Measurements from ENCODE around the gene CSTF3. TPM values are rescaled to one million over a fixed set of nuclear protein-coding genes. Genes with fewer than 3 reads are reported as not detected.
"Not testable (repeated sequence)": the region's sequence is repeated elsewhere in the genome, so short reads cannot be mapped to it uniquely, and the experiment has no call there.

Gene CSTF3
- total RNA-seq, 1 experiment from 2014 or later, result 45.6 TPM

- Histone ChIP-seq H3K27me3 (replicated peaks; ENCODE audit: control insufficient read depth, insufficient read depth, low read length) (no peaks in the 10 kb centered on the region), H3K9me3 (no peaks in the 10 kb centered on the region), H3K36me3 (ENCODE audit: control insufficient read depth, insufficient read depth, low read length) (no peaks in the 10 kb centered on the region), H3K4me1 (peaks cover 26% of the 10 kb centered on the region), H3K4me3 (ENCODE audit: low read depth, low read length) (peak overlapping the region; percentile 79)
- Mint-ChIP-seq H3K4me3 (ENCODE audit: unreplicated experiment) (peak overlapping the region; percentile 100), H3K36me3 (ENCODE audit: insufficient read depth, unreplicated experiment) (peaks cover 58% of the 10 kb centered on the region), H3K27ac (ENCODE audit: unreplicated experiment) (peak overlapping the region; percentile 100), H3K27me3 (ENCODE audit: insufficient read depth, unreplicated experiment) (no peaks in the 10 kb centered on the region), H3K9me3 (ENCODE audit: unreplicated experiment) (no peaks in the 10 kb centered on the region), H3K4me1 (ENCODE audit: low read depth, unreplicated experiment) (peaks cover 16% of the 10 kb centered on the region)
- no TSS peak for BruUV-seq (replicated peaks)
- DNase-seq, result peak in 1 of 2 experiments; percentile 37
- intact Hi-C loops (cut with micrococcal nuclease; ENCODE audit: unreplicated experiment), result loop anchor here (2.0 to 5.0 kb wide), 3 partner anchors 71 to 97 kb away; partner anchors contain the start of gene HIPK3
- POLR2A ChIA-PET, result interaction anchor here (1.0 kb wide), 1 partner anchor 144 kb away, joined by 3 read pairs; the partner anchor contains the start of gene DEPDC7
- no peak for TF ChIP-seq CTCF (IDR thresholded peaks at IDR 0.05; ENCODE audit: insufficient read depth in 1 of 2, low read depth in 1 of 2, low read length in 1 of 2, severe bottlenecking in 1 of 2, unreplicated experiment in 1 of 2)
- CTCF ChIA-PET, result no interaction called here
These were observed 1.1 kb downstream of the CSTF3 start for GRCh38 chr11:33160136-33160535.

- Mint-ChIP-seq H3K4me3 (ENCODE audit: unreplicated experiment) (peak overlapping the region; percentile 100), H3K36me3 (ENCODE audit: insufficient read depth, unreplicated experiment) (peaks cover 64% of the 10 kb centered on the region), H3K4me1 (ENCODE audit: low read depth, unreplicated experiment) (peaks cover 16% of the 10 kb centered on the region), H3K27ac (ENCODE audit: unreplicated experiment) (peak overlapping the region; percentile 100)
- H3K36me3 ChIP-seq (ENCODE audit: control insufficient read depth, insufficient read depth, low read length); H3K27me3 Mint-ChIP-seq (ENCODE audit: insufficient read depth, unreplicated experiment); H3K9me3 Mint-ChIP-seq (ENCODE audit: unreplicated experiment); H3K27me3 ChIP-seq (replicated peaks; ENCODE audit: control insufficient read depth, insufficient read depth, low read length); CTCF ChIA-PET; BruUV-seq (replicated peaks); intact Hi-C loops (cut with micrococcal nuclease; ENCODE audit: unreplicated experiment); H3K9me3 ChIP-seq: not testable (repeated sequence)
- peak overlapping the region; percentile 79 for H3K4me3 ChIP-seq (ENCODE audit: low read depth, low read length)
- POLR2A ChIA-PET, result interaction anchor here (0.6 kb wide), 1 partner anchor 23 kb away, joined by 3 read pairs; no protein-coding TSS in a partner anchor
- peaks cover 26% of the 10 kb centered on the region for H3K4me1 ChIP-seq
- DNase-seq, result peak in 1 of 2 experiments; percentile 19
These were observed 1.9 kb downstream of the CSTF3 start for GRCh38 chr11:33159378-33159867.

- Mint-ChIP-seq H3K4me1 (ENCODE audit: low read depth, unreplicated experiment) (peaks cover 16% of the 10 kb centered on the region), H3K9me3 (ENCODE audit: unreplicated experiment) (no peaks in the 10 kb centered on the region), H3K4me3 (ENCODE audit: unreplicated experiment) (peak overlapping the region; percentile 100), H3K27me3 (ENCODE audit: insufficient read depth, unreplicated experiment) (no peaks in the 10 kb centered on the region), H3K36me3 (ENCODE audit: insufficient read depth, unreplicated experiment) (peaks cover 71% of the 10 kb centered on the region), H3K27ac (ENCODE audit: unreplicated experiment) (peak overlapping the region; percentile 65)
- Histone ChIP-seq H3K4me3 (ENCODE audit: low read depth, low read length) (no peak overlapping the region), H3K36me3 (ENCODE audit: control insufficient read depth, insufficient read depth, low read length) (no peaks in the 10 kb centered on the region), H3K4me1 (peaks cover 26% of the 10 kb centered on the region), H3K27me3 (replicated peaks; ENCODE audit: control insufficient read depth, insufficient read depth, low read length) (no peaks in the 10 kb centered on the region), H3K9me3 (no peaks in the 10 kb centered on the region)
- ChIA-PET POLR2A (no interaction called here), CTCF (no interaction called here)
- no TSS peak for BruUV-seq (replicated peaks)
- no peak for TF ChIP-seq CTCF (IDR thresholded peaks at IDR 0.05; ENCODE audit: insufficient read depth in 1 of 2, low read depth in 1 of 2, low read length in 1 of 2, severe bottlenecking in 1 of 2, unreplicated experiment in 1 of 2)
- intact Hi-C loops (cut with micrococcal nuclease; ENCODE audit: unreplicated experiment), result no loop called here
- DNase-seq, result no peak
These were observed 2.5 kb downstream of the CSTF3 start for GRCh38 chr11:33158596-33159275.
